Measurements from ENCODE around the gene LDLRAD2.

LDLRAD2 gene

GRCh38 chr1:21872445-21873079 is 60.5 kb downstream of the LDLRAD2 start:
- H3K27ac ChIP-seq (replicated peaks): no peak overlapping the region
- DNase-seq (ENCODE audit: low read depth in 1 of 2, low spot score in 1 of 2): no peak
- H3K27me3 ChIP-seq (ENCODE audit: insufficient read depth, poor library complexity, severe bottlenecking): no peaks in the 10 kb centered on the region
- H3K4me3 ChIP-seq (replicated peaks; ENCODE audit: insufficient read depth, low read length): no peak overlapping the region
- TF ChIP-seq CTCF (IDR thresholded peaks at IDR 0.05; ENCODE audit: insufficient read depth, low read length) (no peak), GABPA (IDR thresholded peaks at IDR 0.05; ENCODE audit: low read depth) (no peak), SPI1 (IDR thresholded peaks at IDR 0.05; ENCODE audit: borderline replicate concordance, low read depth) (no peak), POLR2AphosphoS5 (IDR thresholded peaks at IDR 0.05; ENCODE audit: low read depth) (no peak)
- TF ChIP-seq, protein P1, sequence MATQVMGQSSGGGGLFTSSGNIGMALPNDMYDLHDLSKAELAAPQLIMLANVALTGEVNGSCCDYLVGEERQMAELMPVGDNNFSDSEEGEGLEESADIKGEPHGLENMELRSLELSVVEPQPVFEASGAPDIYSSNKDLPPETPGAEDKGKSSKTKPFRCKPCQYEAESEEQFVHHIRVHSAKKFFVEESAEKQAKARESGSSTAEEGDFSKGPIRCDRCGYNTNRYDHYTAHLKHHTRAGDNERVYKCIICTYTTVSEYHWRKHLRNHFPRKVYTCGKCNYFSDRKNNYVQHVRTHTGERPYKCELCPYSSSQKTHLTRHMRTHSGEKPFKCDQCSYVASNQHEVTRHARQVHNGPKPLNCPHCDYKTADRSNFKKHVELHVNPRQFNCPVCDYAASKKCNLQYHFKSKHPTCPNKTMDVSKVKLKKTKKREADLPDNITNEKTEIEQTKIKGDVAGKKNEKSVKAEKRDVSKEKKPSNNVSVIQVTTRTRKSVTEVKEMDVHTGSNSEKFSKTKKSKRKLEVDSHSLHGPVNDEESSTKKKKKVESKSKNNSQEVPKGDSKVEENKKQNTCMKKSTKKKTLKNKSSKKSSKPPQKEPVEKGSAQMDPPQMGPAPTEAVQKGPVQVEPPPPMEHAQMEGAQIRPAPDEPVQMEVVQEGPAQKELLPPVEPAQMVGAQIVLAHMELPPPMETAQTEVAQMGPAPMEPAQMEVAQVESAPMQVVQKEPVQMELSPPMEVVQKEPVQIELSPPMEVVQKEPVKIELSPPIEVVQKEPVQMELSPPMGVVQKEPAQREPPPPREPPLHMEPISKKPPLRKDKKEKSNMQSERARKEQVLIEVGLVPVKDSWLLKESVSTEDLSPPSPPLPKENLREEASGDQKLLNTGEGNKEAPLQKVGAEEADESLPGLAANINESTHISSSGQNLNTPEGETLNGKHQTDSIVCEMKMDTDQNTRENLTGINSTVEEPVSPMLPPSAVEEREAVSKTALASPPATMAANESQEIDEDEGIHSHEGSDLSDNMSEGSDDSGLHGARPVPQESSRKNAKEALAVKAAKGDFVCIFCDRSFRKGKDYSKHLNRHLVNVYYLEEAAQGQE (IDR thresholded peaks at IDR 0.05; ENCODE audit: insufficient replicate concordance, low read depth): no peak

GRCh38 chr1:21873174-21873573 is 61.1 kb downstream of the LDLRAD2 start:
- Histone ChIP-seq H3K4me3 (replicated peaks; ENCODE audit: insufficient read depth, low read length) (no peak overlapping the region), H3K27ac (replicated peaks) (no peak overlapping the region), H3K27me3 (ENCODE audit: insufficient read depth, poor library complexity, severe bottlenecking) (no peaks in the 10 kb centered on the region)
- DNase-seq (ENCODE audit: low read depth in 1 of 2, low spot score in 1 of 2): no peak
- TF ChIP-seq, protein P1 (IDR thresholded peaks at IDR 0.05; ENCODE audit: insufficient replicate concordance, low read depth): no peak
- TF ChIP-seq SPI1 (IDR thresholded peaks at IDR 0.05; ENCODE audit: borderline replicate concordance, low read depth) (no peak), GABPA (IDR thresholded peaks at IDR 0.05; ENCODE audit: low read depth) (no peak), POLR2AphosphoS5 (IDR thresholded peaks at IDR 0.05; ENCODE audit: low read depth) (no peak), CTCF (IDR thresholded peaks at IDR 0.05; ENCODE audit: insufficient read depth, low read length) (no peak)

GRCh38 chr1:21873761-21874160 is 61.7 kb downstream of the LDLRAD2 start:
- no peak overlapping the region for H3K27ac ChIP-seq (replicated peaks)
- H3K4me3 ChIP-seq (replicated peaks; ENCODE audit: insufficient read depth, low read length): no peak overlapping the region
- TF ChIP-seq GABPA (IDR thresholded peaks at IDR 0.05; ENCODE audit: low read depth) (no peak), SPI1 (IDR thresholded peaks at IDR 0.05; ENCODE audit: borderline replicate concordance, low read depth) (no peak), POLR2AphosphoS5 (IDR thresholded peaks at IDR 0.05; ENCODE audit: low read depth) (no peak), CTCF (IDR thresholded peaks at IDR 0.05; ENCODE audit: insufficient read depth, low read length) (no peak)
- TF ChIP-seq, protein P1 (IDR thresholded peaks at IDR 0.05; ENCODE audit: insufficient replicate concordance, low read depth): no peak
- no peaks in the 10 kb centered on the region for H3K27me3 ChIP-seq (ENCODE audit: insufficient read depth, poor library complexity, severe bottlenecking)
- no peak for DNase-seq (ENCODE audit: low read depth in 1 of 2, low spot score in 1 of 2)
